ENCODE results near the gene DNAH1.

DNAH1 gene

GRCh38 chr3:52361454-52361853 lies 45.3 kb downstream of the DNAH1 start:
- no peak for DNase-seq

GRCh38 chr3:52361898-52362297 lies 45.8 kb downstream of the DNAH1 start:
- DNase-seq = no peak

- DNase-seq = no peak
Measured at GRCh38 chr3:52364322-52365035, 48.4 kb downstream of the DNAH1 start.

DNA sequence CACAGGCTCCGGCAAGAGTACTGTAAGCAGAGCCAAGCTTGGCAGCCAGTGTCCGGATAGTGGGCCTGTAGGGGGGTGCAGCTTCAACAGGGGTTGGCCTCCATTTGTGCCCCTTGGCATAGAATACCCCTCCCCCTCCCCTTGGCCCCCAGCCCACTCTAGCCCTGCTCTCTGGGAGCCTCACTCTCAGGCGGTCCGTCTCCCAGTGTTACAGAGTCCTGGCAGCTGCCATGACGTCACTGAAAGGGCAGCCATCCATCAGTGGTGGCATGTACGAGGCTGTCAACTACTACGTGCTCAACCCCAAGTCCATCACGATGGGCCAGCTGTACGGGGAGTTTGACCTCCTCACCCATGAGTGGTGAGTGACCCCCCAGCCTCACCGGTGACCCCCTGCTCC lies 50.4 kb downstream of the DNAH1 start:
- no peak for DNase-seq

DNA sequence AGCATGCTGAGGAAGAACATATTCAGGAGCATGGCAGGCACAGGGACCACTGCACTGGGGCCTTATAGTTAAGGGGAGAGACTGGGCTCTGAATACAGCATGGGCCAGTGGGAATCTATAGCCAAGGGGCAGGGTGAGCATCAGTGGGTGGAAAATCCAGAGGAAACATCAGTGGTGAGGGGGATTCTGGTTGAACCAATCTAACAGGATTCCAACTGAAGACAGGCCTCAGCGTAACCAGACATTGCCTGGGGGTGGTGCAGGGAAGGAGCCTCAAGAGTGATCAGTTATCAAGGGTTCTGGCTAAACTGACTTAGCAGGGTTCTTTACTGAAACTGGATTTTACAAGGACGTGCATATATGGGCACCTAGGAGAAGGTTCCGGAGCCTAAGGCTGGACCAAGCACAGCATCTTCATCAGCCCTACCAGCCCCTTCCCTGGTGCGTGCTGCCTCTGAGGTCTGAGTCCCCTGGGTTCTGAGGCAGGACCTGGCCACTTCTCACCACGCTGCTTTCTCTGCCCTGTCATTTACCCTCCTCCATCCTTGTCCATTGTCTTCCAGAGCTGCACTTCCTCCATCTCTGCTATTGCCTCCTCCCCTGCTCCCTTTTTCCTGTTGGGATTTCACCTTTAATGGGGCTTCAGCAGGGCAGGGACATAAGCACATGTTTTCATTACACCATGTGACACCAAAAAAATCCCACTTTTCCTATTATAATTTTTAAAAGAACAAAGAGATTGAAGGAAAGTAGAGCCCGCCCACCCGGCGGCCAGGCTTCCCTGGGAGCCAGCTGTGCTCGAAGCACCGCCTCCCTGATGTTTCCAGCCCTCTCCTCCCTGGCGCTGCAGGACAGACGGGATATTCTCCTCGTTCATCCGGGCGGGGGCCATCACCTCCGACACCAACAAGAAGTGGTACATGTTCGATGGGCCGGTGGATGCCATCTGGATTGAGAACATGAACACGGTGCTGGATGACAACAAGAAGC lies 52.1 kb downstream of the DNAH1 start:
- peak; percentile 83 for DNase-seq

DNA sequence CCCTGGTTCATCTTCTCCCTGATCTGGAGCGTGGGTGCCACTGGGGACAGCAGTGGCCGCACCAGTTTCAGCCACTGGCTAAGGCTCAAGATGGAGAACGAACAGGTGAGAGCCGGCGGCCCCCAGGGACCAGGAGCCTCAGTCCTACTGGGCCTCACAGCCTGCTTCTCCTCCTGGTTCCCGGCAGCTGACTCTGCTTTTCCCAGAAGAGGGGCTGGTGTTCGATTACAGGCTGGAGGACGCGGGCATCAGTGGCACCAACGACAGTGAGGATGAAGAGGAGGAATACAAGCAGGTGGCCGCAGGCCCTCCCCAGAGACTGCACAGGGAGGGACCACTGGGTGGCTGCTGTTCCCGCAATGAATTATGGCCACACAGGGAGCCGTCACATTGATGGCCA lies 54.4 kb downstream of the DNAH1 start:
- no peak for DNase-seq

- peak; percentile 78 for DNase-seq
Measured at GRCh38 chr3:52372822-52373504, 56.8 kb downstream of the DNAH1 start.

DNA sequence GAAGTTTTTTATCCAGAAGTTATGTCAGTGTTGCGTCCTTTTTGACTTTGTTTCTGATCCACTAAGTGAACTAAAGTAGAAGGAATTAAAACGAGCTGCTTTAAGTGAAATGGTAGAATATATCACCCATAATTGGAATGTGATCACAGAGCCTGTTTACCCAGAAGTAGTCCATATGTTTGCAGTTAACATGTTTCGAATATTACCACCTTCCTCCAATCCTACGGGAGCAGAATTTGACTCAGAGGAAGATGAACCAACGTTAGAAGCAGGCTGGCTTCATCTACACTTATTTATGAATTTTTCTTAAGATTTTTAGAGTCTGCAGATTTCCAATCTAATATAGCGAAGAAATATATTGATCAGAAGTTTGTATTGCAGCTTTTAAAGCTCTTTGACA lies 57.6 kb downstream of the DNAH1 start:
- no peak for DNase-seq

DNA sequence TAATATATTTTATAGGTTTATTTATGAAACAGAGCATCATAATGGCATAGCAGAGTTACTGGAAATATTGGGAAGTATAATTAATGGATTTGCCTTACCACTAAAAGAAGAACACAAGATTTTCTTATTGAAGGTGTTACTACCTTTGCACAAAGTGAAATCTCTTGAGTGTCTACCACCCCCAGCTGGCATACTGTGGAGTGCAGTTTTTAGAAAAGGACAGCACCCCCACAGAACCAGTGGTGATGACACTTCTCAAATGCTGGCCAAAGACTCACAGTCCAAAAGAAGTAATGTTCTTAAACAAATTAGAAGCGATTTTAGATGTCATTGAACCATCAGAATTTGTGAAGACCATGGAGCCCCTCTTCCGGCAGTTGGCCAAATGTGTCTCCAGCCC lies 58.1 kb downstream of the DNAH1 start:
- no peak for DNase-seq

- DNase-seq = no peak
Measured at GRCh38 chr3:52379610-52380009, 63.5 kb downstream of the DNAH1 start.

GRCh38 chr3:52380023-52380422 lies 63.9 kb downstream of the DNAH1 start:
- DNase-seq = no peak

GRCh38 chr3:52381623-52382022 lies 65.5 kb downstream of the DNAH1 start:
- no peak for DNase-seq

DNA sequence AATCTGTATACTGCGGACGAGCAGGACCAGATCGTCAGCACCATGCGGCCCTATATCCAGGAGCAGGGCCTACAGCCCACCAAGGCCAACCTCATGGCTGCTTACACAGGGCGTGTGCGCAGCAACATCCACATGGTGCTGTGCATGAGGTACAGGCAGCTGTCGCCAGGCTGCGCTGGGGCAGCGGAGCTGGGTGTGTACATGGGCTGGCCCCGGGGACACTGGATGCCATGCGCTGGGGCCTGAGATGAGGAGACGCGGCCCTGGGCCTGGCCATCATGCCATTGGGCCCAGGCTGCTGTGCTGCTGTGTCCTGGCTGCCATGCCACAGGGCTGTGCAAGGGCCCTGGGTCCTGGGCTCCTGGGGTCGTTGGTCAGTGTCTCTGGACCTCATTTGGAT lies 67.3 kb downstream of the DNAH1 start:
- DNase-seq = no peak

DNA sequence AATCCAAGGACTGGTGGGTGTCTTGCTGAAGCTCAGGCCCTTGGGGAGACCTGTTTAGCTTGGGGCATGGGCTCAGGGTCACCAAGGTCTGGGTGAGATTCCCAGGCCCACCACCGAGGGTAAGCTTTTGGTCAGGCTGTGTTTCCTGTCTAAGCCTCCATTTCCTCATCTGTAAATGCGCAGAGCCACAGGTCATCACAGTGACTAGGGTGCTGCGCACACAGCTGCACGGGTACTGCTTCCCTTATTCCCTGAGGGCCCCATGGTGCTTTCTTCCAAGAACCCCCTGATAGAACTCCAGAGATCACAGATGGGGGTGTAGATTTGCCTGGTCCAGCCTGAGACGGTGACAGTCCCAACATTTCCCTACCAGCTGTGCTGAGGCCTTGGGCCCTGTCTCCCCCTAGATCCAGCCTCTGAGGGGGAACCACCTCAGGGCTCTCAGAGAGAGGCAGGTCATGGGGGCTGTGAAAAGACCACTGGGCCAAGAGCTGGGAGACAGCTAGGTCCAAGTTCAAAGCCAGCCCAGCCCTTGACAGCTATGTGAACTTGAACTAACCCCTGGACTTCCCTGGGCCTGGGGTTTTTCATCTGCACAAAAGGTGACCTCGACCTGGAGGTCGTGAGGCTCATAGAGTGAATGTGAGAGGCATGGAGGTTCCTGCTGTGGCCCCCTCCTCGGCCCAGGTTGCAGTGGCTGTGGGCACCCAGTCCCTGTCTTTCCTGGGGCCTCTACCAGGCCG lies 68.1 kb downstream of the DNAH1 start:
- DNase-seq = no peak

DNA sequence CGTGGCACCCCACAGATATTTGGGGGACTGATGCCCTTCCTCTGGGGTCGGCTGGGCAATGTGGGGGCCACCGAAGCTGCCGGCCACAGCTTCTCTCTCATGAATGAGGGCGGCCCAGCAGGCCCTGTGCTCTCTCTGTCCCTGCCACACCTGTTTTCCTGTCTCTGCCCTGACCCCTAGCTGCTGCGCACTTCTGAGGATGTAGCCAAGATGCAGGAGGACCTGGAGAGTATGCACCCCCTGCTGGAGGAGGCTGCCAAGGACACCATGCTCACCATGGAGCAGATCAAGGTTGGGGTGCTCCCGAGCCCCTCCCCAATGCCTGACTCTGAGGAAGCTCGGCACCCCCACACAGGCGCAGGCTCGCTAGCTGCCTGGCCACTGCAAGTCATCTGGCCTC lies 69.0 kb downstream of the DNAH1 start:
- DNase-seq = peak; percentile 92

- DNase-seq = no peak
Measured at GRCh38 chr3:52387481-52387880, 71.4 kb downstream of the DNAH1 start.

DNA sequence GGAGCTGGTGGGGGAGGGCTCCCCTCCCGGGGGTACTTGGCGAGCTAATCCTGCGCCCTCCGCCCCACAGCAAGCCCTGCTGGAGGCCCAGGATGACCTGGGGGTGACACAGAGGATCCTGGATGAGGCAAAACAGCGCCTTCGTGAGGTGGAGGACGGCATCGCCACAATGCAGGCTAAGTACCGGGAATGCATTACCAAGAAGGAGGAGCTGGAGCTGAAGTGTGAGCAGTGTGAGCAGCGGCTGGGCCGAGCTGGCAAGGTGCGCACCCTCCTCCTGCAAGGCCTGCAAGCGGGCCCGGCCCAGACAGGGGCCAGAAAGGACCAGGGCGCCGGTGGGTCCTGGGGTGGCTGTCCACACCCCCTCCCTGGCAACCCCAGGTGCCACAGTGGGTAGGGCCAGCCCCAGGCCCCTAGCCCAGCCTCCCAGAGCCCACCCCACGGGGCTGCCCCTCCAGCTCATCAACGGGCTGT lies 72.3 kb downstream of the DNAH1 start:
- DNase-seq = no peak

DNA sequence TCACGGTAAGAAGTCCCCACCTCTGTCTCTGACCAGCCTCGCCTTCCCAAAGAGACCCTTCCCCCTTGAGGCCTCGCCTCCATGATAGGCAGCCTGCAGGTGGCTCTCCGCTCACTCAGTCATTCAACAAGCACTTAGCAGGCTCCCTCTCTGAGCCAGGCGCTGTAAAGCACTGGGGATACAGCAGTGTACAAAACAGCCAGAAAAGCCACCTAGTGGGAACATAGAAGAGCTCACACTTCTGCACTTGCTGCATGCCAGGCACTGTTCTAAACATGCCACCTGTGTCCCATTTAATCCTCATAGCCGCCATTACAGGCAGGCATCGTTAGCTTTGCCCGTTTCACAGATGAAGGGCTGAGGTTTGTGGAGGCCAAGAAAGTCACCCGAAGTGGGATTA lies 72.8 kb downstream of the DNAH1 start:
- DNase-seq = no peak

GRCh38 chr3:52391096-52391495 lies 75.0 kb downstream of the DNAH1 start:
- DNase-seq = no peak

DNA sequence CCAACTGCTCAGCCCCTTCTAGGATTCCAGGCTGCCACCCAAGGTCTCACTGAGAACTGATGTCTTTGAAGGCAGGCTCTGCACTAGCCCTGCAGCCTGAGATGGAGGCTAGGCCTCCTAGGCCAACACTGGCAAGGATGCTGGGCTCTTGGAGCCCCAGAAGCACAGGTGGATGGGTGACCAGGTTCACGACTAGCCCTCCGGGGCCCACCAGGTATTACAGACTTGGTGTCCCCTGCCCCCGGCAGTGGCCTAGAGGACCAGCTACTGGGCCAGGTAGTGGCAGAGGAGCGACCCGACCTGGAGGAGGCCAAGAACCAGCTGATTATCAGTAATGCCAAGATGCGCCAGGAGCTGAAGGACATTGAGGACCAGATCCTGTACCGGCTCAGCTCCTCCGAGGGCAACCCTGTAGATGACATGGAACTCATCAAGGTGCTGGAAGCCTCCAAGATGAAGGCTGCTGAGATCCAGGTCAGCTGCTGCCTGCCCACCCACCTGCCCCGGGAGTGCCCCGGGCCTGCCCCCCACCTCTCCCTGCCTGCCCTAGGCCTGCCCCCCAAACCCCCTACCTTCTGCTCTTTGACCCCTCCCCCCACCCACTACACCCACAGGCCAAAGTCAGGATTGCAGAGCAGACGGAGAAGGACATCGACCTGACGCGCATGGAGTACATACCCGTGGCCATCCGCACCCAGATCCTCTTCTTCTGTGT lies 76.3 kb downstream of the DNAH1 start:
- no peak for DNase-seq

DNA sequence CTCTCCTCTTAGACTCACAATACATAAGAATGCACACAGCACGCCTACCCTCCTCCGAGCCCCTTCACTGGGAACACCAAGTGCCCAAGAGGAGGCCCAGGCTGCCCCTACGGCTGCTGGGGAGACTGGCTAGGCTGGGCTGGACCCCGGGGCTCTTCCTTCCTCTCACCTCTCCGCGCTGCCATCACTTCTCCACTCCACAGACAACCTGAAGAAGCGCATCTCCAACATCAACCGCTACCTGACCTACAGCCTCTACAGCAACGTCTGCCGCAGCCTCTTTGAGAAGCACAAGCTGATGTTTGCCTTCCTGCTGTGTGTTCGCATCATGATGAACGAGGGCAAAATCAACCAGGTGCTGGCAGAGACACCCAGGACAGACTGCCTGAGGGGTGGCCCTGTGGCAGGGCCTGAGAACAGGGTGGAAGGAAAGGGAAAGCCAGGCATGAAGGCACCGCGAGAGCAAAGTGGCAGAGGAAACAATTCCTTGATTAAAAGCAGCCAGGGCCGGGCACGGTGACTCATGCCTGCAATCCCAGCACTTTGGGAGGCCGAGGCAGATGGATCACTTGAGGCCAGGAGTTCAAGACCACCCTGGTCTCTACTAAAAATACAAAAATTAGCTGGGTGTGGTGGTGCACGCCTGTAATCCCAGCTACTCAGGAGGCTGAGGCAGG lies 77.2 kb downstream of the DNAH1 start:
- no peak for DNase-seq

All from islet precursor cell (in vitro differentiated cells).